22Rv1 (cell line): ENCODE measurements around the gene MED12L.

ENCODE experiments used
- CTCF ChIP-seq: fragments of 450-650 bp; IDR thresholded peaks from 2 replicates; pipeline ENCODE4 v1.5.1; 2017; ENCODE audit warnings: mild to moderate bottlenecking
- ZFX ChIP-seq: fragments of 450-650 bp; IDR thresholded peaks from 2 replicates; pipeline ENCODE4 v1.6.1; 2017; ENCODE audit warnings: antibody characterized with exemption, borderline replicate concordance

- TF ChIP-seq CTCF: peak; percentile 83
- no peak for TF ChIP-seq ZFX
Observed at GRCh38 chr3:151156618-151157216, 71.3 kb downstream of the MED12L start.
